Uterus (tissue), 2 donors: Measurements from ENCODE around the gene IPPK.
"Not testable (repeated sequence)": the region's sequence is repeated elsewhere in the genome, so short reads cannot be mapped to it uniquely, and the experiment has no call there.

Experiments used
- POLR2A ChIP-seq, 2 donors: fragments of 450-650 bp; IDR thresholded peaks; one replicate each; pipeline ENCODE4 v1.6.1; 2016; ENCODE audit warnings: antibody characterized with exemption in 2 of 2, mild to moderate bottlenecking in 1 of 2, moderate library complexity in 1 of 2
- TF ChIP-seq, protein P1 (sequence below), 4 experiments: fragments of 200-600 bp in 2 of 4; fragments of 450-650 bp in 2 of 4; sonication (generic) in 2 of 4; IDR thresholded peaks; one replicate each; pipeline ENCODE4 v1.5.1; 2016 to 2019; ENCODE audit warnings: antibody characterized with exemption in 4 of 4, mild to moderate bottlenecking in 2 of 4, moderate library complexity in 1 of 4

DNA sequence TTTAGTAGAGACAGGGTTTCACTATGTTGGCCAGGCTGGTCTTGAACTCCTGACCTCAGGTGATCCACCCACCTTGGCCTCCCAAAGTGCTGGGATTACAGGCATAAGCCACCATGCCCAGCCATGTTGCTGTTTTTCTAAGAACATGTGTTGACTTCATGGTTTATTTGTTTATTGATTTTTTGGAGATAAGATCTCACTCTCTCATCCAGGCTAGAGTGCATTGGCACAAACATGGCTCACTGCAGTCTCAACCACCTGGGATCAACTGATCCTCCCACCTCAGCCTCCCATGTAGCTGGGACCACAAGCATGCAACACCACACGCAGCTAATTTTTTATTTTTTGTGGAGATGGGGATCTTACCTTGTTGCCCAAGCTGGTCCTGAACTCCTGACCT, 74.9 kb downstream of the IPPK start:
- TF ChIP-seq, protein P1, sequence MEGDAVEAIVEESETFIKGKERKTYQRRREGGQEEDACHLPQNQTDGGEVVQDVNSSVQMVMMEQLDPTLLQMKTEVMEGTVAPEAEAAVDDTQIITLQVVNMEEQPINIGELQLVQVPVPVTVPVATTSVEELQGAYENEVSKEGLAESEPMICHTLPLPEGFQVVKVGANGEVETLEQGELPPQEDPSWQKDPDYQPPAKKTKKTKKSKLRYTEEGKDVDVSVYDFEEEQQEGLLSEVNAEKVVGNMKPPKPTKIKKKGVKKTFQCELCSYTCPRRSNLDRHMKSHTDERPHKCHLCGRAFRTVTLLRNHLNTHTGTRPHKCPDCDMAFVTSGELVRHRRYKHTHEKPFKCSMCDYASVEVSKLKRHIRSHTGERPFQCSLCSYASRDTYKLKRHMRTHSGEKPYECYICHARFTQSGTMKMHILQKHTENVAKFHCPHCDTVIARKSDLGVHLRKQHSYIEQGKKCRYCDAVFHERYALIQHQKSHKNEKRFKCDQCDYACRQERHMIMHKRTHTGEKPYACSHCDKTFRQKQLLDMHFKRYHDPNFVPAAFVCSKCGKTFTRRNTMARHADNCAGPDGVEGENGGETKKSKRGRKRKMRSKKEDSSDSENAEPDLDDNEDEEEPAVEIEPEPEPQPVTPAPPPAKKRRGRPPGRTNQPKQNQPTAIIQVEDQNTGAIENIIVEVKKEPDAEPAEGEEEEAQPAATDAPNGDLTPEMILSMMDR (IDR thresholded peaks at IDR 0.05) = not testable (repeated sequence)
- not testable (repeated sequence) for TF ChIP-seq POLR2A (IDR thresholded peaks at IDR 0.05)
